SK-N-DZ (cell line): ENCODE results near the gene TSC1.

Source experiments
- DNase-seq: peaks from one replicate; pipeline ENCODE4 v3.0.0-alpha.2; 2015; ENCODE audit warnings: low spot score

Gene TSC1

GRCh38 chr9:132939169-132939568, 5.2 kb downstream of the TSC1 start:
- no peak for DNase-seq

DNA sequence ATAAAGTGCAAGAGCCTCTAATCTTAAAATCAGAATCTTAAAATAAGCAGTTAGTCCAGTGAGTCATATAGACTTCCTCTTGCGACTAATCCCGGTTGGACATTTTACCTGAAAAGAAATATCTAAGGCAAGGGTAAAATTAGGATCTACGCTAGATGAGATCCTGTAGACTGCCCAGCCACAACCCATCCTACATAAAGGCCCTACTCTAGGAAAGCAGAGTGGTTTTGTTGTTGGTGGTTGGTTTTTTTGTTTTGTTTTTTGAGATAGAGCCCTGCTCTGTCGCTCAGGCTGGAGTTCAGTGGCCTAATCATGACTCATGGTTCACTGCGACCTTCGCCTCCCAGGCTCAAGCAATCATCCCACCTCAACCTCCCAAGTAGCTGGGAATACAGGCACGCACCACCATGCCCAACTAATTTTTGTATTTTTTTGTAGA, 6.9 kb downstream of the TSC1 start:
- DNase-seq, result no peak

DNA sequence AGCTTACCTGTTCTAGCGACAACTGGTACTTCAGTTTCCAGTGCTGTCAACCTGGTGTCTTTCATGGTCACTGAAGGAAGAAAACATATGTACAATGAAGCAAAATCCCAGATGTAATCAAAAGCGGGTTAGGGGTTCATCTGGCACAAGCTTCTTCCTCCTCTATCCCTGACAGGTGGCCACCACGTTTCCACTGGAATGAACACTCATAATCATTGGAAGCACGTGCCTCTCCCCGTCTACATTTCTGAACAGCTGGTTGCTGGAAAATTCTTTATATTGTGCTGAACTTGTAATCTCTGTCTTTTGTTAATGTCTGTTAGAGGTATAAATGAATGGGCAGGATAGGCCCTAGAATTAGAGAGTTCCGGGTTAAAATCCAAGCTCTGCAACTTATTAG, 9.4 kb downstream of the TSC1 start:
- no peak for DNase-seq

- no peak for DNase-seq
Measured at GRCh38 chr9:132931178-132931735, 13.2 kb downstream of the TSC1 start.

DNA sequence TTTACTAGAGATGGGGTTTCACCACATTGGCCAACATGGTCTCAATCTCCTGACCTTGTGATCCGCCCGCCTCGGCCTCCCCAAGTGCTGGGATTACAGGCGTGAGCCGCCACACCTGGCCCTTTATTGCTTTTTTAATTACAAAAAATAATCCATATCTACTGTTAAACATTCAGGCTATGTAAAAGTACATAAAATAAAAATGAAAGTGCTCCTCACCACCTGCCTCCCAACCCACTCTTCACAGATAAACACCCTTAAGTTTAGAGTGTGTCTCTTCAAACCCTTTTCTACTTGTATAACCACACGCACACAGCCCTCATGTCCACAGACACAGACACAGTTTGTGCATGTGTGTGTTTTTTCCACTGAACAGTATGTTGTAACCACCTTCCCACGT, 16.7 kb downstream of the TSC1 start:
- no peak for DNase-seq

GRCh38 chr9:132923346-132923902, 21.0 kb downstream of the TSC1 start:
- no peak for DNase-seq

DNA sequence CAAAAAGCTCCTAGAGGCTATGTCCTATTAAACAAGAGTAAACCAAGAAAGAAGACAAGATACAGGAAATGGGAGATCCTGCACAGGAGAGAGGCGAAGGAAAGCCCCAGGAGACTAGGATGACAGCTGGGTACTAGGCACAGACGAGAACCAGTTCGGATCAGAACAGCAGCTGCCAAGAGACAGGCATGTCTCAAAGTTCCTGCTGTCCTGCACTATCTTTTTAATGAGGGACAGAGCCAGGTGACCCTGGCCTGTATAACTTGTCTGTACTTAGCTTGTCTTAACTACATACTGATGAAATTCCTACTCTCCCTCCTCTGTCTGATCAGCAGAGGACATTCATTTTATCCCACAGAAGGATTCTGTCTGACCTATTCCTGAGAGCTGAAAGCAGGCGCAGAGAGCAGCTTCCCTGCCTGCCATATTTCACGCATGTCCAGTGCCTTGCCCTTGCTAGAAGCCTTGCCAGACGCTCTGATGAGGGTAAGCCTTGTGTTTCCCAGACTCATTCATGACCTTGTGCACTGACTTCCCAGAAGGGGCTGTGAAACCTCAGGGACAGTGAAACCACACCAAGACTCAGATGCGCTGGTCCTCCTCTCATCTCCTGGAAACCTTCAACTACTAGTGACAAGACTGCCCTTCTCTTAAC, 24.7 kb downstream of the TSC1 start:
- no peak for DNase-seq

DNA sequence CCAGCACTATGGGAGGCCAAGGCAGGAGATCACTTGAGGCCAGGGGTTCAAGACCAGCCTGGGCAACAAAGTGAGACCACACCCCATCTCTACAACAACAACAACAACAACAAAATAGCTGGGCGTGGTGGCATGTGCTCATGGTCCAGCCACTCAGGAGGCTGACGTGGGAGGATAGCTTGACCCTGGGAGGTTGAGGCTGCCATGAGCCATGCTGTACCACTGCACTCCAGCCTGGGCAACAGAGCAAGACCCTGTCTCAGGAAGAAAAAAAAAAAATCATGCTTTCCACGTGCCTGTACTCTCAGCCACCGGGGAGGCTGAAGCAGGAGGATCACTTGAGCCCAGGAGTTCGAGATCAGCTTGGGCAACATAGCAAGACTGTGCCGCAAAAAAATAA, 29.5 kb downstream of the TSC1 start:
- DNase-seq, result no peak

DNA sequence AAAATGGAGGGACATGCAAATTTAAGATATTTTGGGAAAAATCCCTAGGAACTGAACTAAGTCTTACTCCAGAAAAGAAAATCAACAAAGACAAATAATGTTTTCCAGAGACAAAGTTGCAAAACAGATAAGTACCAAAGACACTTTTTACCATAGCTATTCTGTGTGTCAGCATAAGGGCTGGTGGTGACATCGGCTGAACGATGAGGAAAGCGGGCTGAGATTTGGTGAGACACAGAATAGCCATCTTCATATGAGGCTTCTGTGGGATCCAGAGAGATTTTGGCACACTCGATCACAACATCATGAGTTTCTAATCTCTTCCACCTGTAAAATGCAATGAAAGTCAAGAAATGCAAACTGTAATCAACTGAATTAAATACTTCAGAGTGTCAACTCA, 32.3 kb downstream of the TSC1 start:
- DNase-seq, result no peak

GRCh38 chr9:132910376-132910775, 34.0 kb downstream of the TSC1 start:
- no peak for DNase-seq

DNA sequence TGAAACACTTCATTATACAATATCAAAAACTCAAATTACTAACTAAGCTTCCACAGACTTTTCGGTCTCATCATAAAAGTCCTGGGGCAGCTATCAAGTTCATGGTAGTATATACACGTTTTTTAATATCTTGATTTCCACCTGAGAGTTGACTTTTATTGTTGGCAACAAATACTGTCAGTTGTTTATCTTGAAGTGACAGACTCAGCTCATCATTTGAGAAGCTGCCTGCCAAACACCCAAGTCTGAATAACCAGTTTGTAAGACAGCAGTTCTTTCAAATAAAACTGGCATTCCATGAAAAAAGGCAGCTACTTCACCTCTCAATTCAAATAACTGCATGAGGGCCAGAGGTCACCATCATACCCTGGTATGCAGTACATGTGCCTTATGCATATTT, 35.1 kb downstream of the TSC1 start:
- no peak for DNase-seq

DNA sequence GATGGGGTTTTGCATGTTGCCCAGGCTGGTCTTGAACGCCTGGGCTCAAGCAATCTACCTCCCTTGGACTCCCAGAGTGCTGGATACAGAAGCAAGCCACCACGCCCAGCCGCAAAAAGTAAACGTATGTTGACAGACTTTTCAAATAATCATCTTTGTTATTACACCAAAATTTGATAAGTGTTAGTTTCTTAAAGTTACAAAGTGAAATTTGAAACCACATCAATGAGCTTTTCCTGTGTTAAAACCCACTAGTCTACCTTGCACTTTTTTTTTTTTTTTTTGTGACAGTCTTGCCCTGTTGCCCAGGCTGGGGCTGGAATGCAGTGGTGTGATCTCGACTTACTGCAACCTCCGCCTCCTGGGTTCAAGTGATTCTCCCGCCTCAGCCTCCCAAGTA, 35.8 kb downstream of the TSC1 start:
- DNase-seq, result no peak

DNA sequence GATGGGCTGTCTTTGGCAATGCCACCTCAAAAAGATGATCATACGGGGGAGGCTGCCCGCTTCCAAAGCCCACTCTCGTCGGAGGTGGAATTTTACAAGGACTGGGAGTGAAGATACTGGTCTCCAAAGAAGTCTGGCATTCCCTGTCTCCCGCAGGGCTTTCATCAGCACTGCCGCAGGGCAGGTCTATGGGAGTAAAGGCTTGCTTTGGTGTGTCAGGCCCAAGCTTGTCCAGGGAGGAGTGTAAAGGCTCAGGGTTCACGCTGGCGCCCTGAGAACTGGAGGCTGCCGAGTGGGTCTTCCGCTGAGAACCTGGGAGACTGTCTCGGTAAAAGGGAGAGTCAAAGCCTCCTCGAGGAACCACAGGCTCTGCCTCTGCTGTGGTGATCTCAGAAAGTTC, 38.7 kb downstream of the TSC1 start:
- no peak for DNase-seq

- DNase-seq, result no peak
Measured at GRCh38 chr9:132903574-132904492, 40.6 kb downstream of the TSC1 start.

DNA sequence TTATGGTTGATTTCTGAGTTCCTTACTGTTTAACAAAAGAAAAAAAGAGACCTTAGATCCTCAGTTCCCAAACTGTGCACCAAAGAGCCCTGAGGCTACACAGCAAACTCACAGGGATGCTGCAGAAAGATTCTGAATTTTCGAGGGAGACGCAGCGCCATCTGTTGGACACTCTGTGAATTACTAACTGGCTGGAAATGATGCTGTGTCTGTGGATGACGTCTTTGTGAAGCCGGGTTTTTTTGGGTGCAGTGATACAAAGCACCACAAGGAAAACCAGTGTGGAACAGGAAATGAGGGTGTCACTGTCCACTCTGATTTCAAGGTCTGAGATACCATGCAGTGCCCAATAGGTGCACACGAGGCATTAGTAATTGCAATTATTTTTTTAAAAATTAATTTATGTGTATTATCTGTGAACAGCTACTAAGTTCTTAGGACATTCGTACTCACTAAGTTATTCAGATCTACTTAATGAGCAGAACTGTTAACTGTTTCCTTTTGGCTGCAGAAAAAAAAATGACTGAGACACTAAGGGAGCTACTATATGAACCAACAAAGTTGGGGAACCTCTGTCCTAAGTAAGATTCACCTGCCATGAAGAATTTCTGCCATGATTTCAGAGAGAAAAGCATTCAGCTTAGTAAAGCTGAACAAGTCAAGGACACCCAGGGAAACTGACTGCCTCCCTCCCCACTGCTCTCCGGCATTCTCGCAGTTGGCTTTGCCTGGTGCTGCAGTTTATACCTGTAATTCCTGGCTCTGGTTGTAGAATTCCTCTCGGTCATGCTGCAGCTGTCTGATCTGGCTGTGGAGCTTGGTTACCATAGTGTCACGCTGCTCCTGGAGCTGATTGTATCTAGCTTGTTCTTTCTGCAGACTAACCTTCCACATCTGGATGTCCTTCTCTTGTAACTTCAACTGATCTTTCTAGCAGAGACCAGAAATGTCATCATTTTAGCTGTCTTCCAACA, 42.3 kb downstream of the TSC1 start:
- peak; percentile 73 for DNase-seq

DNA sequence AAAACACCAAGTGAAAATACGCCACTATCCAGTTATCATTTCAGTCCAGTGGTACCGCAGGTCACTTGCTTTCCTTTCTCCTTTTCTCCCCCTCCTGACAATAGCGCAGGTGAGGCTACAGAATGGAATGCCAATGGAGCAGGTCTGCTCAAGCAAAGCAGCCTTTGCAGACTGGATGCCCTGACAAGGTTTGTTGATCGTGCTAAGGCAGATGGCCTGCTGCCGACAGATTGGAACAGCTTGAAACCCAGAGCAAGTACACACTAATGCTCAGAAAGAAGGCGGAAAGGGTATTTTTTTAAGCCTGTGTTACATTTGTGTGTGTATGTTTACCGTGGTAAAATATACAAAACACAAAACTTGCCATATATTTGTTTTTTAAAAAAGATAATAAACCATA, 46.4 kb downstream of the TSC1 start:
- no peak for DNase-seq

- no peak for DNase-seq
Measured at GRCh38 chr9:132896906-132897305, 47.5 kb downstream of the TSC1 start.

GRCh38 chr9:132896264-132896663, 48.2 kb downstream of the TSC1 start:
- DNase-seq, result no peak

GRCh38 chr9:132894862-132895835, 49.3 kb downstream of the TSC1 start:
- no peak for DNase-seq

- DNase-seq, result no peak
Measured at GRCh38 chr9:132894346-132894745, 50.1 kb downstream of the TSC1 start.
